Measurements from ENCODE around the gene PIP4K2A.

- TF ChIP-seq CTCF (conservative IDR thresholded peaks at IDR 0.05; ENCODE audit: low read depth, low read length): no peak
- no peak for TF ChIP-seq EZH2phosphoT487 (IDR thresholded peaks at IDR 0.05; ENCODE audit: borderline replicate concordance, low read length)
Observed at GRCh38 chr10:22548344-22548743, 166.0 kb downstream of the PIP4K2A start.

Measured in PC-3 (cell line).